ENCODE measurements around the gene SRSF8.

Gene SRSF8

DNA sequence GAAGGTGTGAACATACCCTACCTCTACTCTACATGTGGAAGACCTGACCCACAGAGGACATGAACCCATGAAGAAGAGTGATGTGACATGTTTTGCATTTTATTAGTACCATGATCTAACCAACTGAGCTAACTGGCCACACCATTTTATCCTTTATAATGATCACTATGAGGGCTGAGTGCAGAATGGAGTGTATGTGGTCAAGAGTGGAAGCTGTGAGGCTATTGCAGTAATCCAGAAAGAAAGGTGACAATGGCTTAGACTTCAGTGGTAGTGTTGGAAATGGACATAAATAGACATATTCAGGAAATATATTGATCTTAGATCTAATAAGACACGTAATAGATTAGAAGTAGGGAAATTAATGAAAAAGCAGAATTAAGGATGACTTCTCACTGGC lies 3.8 kb downstream of the SRSF8 start:
- DNase-seq = no peak

DNA sequence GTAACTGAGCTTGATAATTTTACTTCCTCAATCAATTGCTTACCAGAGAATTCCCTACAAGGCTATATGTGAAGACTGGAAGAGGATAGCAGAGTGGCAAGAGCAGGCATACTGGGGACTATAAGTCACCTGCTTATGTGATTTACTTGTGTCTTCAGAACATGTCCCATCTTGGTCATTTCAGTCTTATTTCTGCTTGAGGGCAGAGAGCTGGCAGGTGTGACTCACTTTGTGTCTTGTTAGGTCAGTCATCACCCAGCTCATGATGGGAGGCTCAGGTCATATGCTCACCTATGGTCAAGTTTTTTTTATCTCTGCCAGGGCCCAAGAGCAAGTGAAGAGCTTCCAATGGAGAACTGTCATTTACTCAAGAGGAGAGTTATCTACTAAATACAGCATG lies 6.2 kb downstream of the SRSF8 start:
- no peak for DNase-seq

- no peak for DNase-seq
These were observed 8.3 kb downstream of the SRSF8 start for GRCh38 chr11:95074792-95075563.

DNA sequence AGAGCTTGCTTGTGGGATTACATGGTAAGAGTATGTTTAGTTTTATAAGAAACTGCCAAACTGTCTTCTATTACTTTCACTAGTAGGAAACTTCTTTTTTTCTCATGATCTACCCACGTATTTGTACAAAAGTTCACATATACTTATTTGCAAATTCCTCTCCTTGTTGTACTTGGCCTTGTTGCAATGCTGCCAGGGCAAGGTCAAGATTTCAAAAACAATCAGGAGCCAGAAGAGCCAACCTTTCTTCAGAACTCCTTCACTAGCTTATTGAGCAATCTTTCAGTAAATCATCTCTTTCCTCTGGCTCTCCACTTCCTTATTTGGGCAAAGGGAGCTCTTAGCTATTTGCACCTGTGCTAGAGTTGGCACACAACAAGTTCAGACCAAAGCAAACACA lies 9.7 kb downstream of the SRSF8 start:
- DNase-seq = peak in 2 of 3 donors; percentile 26 to 27

DNA sequence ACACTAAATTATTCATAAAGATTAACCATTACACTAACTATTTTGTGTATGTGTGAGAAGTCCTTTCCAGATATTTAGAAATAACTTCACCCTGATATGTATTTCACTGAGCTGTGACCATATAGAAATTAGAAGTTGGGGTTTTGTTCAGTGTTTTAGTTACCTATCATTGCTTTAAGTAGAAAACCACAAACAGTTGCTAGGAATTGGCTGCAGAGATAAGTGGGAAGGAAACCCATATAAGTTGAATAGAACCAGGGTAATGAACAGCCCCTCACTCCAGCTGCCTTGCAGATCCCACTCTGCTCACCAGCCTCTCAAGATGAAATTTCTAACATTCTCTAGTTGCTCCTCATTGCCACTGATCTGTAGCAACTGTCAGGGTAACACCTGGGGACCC lies 10.3 kb downstream of the SRSF8 start:
- no peak for DNase-seq

DNA sequence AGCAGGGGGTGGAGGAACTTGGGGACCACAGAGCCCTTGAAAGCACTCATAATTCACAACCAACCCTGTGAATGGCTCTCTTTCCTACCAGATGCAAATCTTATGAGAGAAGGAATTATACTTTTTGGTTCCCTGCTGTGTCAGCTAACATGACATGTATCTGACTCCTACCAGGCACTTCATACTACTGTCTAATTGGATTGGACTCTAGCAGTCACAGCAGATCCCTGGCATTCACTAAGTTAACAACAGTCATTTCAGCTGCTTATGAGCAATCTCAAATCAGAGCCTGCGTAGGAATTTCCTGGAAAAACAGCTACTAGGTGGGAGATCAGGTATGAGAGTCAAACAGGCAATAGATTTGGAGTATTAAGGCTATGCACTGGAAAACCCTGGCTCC lies 11.8 kb downstream of the SRSF8 start:
- no peak for DNase-seq

- DNase-seq = no peak
These were observed 14.3 kb downstream of the SRSF8 start for GRCh38 chr11:95081010-95081409.

GRCh38 chr11:95081412-95081811 lies 14.7 kb downstream of the SRSF8 start:
- DNase-seq = no peak

- no peak for DNase-seq
These were observed 15.9 kb downstream of the SRSF8 start for GRCh38 chr11:95082576-95083001.

DNA sequence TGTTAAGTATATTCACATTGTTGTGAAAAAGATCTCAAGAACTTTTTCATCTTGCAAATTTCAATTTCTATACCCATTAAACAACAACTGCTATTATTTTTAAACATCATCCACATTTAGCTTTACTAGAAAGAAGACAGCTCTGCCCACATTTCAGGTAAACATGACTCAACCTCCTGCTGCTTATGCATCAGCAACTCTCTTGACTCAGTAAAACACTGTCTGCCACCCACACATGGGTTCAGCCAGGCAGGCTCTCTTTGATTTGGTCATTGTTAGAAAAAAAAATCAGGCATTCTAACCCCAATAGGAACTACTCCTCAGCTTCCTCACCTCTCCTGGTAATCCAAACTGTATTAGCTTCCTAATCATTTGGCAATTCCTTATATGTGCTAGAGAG lies 17.8 kb downstream of the SRSF8 start:
- peak; percentile 70 to 87 (median 80) for DNase-seq

GRCh38 chr11:95085117-95085816 lies 18.5 kb downstream of the SRSF8 start:
- DNase-seq = peak in 1 of 3 donors; percentile 11

GRCh38 chr11:95086151-95086550 lies 19.4 kb downstream of the SRSF8 start:
- DNase-seq = no peak

- no peak for DNase-seq
These were observed 20.3 kb downstream of the SRSF8 start for GRCh38 chr11:95086836-95087570.

DNA sequence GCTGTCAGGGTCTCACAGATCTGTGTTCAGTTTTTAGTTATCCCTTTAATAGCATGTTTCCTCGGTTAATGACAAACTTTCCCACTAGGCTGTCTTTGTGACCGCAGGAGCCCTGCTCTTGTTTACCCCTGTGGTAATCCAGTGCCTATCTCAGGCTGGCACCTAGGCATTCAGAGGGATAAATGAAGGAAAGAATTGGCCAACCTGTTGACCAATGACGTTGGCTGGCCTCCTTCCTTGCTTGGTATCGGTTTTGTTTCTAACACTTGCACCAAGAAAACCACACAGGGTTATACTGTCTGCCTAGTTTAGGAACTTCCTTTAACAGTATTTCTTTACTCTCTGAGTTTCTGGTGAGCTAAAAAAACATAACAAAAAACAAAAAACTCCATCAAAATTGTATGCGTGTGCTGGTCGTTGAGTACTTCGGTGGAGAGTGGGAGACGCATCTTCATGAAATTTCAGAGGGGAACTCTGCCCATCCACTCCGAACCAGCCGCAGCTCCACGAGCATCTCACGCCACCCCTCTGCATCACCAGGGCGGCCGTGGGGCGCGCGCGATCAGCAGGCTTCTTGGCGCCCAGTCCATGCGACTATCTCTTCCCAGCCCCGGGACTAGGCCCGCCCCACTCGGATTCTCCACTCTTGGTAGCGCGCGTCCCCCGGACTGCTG lies 22.4 kb downstream of the SRSF8 start:
- peak in 2 of 3 donors; percentile 40 to 55 for DNase-seq

- DNase-seq = peak; percentile 88 to 96 (median 91)
These were observed 23.2 kb downstream of the SRSF8 start, which contains the start of gene ENDOD1 for GRCh38 chr11:95089620-95090542. ENDOD1 (plus strand) TSS chr11:95089846; CDS start chr11:95089928, 82 bp downstream.

DNA sequence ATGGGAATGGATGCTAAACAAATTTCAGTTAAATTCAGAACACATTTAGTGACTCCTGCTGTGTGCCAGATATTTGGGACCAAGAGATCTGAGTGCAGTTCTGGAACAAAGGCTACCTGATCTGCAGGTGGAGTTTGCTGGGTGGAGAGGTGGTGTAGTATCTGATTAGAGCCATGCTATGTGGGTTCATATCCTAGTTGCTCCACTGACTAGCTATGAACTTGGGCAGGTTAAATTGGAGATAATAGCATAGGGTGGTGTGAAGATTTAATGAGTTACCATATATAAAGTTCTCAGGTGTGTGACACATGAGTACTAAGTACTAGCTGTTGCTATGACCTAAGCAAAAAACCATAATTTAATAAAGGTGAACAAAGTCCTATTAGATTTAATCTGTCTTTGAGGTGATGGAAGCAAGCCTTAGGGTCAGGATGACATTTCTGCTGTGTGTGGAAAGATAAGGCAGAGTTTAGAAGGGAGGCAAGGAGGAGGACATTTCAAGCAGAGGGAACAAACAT lies 25.0 kb downstream of the SRSF8 start:
- DNase-seq = no peak

- DNase-seq = peak; percentile 71 to 92 (median 79)
These were observed 26.0 kb downstream of the SRSF8 start for GRCh38 chr11:95092549-95093324.

DNA sequence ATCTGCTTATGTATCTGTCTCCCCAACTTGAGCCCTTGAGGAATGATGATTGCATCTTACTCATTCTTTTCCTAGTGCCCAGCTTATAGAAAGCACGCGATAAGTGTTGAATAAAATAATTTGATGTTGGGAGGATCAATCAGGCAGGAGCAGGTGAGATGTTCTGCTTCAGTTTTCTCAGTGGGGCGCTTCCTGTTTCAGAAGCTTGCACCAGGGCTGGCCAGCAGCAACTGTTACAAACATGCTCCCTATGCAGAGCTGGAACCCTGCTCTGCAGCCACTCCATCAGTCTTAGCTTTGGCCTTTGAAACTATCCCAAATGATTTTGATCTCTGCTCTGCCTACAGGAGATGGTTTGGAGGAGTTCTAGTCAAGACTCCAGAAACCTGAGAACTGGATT lies 26.8 kb downstream of the SRSF8 start:
- no peak for DNase-seq

GRCh38 chr11:95095858-95096587 lies 29.3 kb downstream of the SRSF8 start:
- DNase-seq = peak; percentile 61 to 91 (median 78)

DNA sequence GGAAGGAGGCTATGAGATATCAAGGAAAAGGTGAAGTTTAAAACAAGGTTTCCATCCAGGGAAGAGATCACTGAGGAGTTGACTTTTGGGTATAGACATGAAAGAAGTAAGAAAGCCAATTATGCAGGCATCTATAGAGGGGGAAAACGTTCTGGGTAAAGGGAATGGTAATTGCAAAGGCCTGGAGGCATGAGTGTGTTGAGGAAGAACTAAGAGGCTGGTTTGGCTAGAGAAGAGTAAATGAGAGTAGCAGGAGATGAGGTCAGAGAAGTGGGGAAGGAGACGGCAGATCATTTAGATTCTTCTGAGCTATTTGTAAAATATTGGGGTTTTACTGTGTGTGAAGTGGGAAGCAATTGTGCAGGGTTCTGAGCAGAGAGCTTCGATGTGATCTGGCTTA lies 30.5 kb downstream of the SRSF8 start:
- no peak for DNase-seq
